Activated T-helper 9 cell treated with anti-CD3 and anti-CD28 coated beads, Interleukin-2, amount 50 U/mL, for 16 hours (primary cell): ENCODE data around the gene ADAMTS2.
"Not testable (repeated sequence)": the region's sequence is repeated elsewhere in the genome, so short reads cannot be mapped to it uniquely, and the experiment has no call there.

Experiments
- DNase-seq: peaks from one replicate; pipeline ENCODE4 v3.0.0-alpha.2; 2020; ENCODE audit warnings: low read depth

The ADAMTS2 gene

GRCh38 chr5:179217356-179217755 lies 127.9 kb downstream of the ADAMTS2 start:
- no peak for DNase-seq

- DNase-seq = not testable (repeated sequence)
Measured at GRCh38 chr5:179216381-179216780, 128.9 kb downstream of the ADAMTS2 start.

GRCh38 chr5:179215576-179215975 lies 129.7 kb downstream of the ADAMTS2 start:
- DNase-seq = no peak

- DNase-seq = no peak
Measured at GRCh38 chr5:179214678-179215077, 130.6 kb downstream of the ADAMTS2 start.

- DNase-seq = no peak
Measured at GRCh38 chr5:179212870-179213269, 132.4 kb downstream of the ADAMTS2 start.

- DNase-seq = no peak
Measured at GRCh38 chr5:179211631-179212030, 133.6 kb downstream of the ADAMTS2 start.

GRCh38 chr5:179211068-179211467 lies 134.2 kb downstream of the ADAMTS2 start:
- DNase-seq = no peak

- no peak for DNase-seq
Measured at GRCh38 chr5:179210478-179210877, 134.8 kb downstream of the ADAMTS2 start.

- no peak for DNase-seq
Measured at GRCh38 chr5:179209359-179210150, 135.7 kb downstream of the ADAMTS2 start.

GRCh38 chr5:179208706-179209358 lies 136.4 kb downstream of the ADAMTS2 start:
- no peak for DNase-seq

- DNase-seq = no peak
Measured at GRCh38 chr5:179207920-179208705, 137.1 kb downstream of the ADAMTS2 start.

- no peak for DNase-seq
Measured at GRCh38 chr5:179207470-179207869, 137.8 kb downstream of the ADAMTS2 start.

GRCh38 chr5:179206366-179206765 lies 138.9 kb downstream of the ADAMTS2 start:
- no peak for DNase-seq

GRCh38 chr5:179205277-179205676 lies 140.0 kb downstream of the ADAMTS2 start:
- DNase-seq = no peak

- no peak for DNase-seq
Measured at GRCh38 chr5:179204572-179204971, 140.7 kb downstream of the ADAMTS2 start.

GRCh38 chr5:179203248-179203647 lies 142.0 kb downstream of the ADAMTS2 start:
- no peak for DNase-seq

- no peak for DNase-seq
Measured at GRCh38 chr5:179201986-179202385, 143.3 kb downstream of the ADAMTS2 start.

GRCh38 chr5:179199246-179199645 lies 146.0 kb downstream of the ADAMTS2 start:
- no peak for DNase-seq

- no peak for DNase-seq
Measured at GRCh38 chr5:179198825-179199224, 146.4 kb downstream of the ADAMTS2 start.

- no peak for DNase-seq
Measured at GRCh38 chr5:179196405-179197079, 148.7 kb downstream of the ADAMTS2 start.

- no peak for DNase-seq
Measured at GRCh38 chr5:179195561-179196404, 149.5 kb downstream of the ADAMTS2 start.
